ENCODE data around the gene PDCD6IP.
A peak's percentile ranks its signal among the peaks of the same experiment; 100 is the strongest.
"Not testable (repeated sequence)": the region's sequence is repeated elsewhere in the genome, so short reads cannot be mapped to it uniquely, and the experiment has no call there.

PDCD6IP gene, protein sequence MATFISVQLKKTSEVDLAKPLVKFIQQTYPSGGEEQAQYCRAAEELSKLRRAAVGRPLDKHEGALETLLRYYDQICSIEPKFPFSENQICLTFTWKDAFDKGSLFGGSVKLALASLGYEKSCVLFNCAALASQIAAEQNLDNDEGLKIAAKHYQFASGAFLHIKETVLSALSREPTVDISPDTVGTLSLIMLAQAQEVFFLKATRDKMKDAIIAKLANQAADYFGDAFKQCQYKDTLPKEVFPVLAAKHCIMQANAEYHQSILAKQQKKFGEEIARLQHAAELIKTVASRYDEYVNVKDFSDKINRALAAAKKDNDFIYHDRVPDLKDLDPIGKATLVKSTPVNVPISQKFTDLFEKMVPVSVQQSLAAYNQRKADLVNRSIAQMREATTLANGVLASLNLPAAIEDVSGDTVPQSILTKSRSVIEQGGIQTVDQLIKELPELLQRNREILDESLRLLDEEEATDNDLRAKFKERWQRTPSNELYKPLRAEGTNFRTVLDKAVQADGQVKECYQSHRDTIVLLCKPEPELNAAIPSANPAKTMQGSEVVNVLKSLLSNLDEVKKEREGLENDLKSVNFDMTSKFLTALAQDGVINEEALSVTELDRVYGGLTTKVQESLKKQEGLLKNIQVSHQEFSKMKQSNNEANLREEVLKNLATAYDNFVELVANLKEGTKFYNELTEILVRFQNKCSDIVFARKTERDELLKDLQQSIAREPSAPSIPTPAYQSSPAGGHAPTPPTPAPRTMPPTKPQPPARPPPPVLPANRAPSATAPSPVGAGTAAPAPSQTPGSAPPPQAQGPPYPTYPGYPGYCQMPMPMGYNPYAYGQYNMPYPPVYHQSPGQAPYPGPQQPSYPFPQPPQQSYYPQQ

DNA sequence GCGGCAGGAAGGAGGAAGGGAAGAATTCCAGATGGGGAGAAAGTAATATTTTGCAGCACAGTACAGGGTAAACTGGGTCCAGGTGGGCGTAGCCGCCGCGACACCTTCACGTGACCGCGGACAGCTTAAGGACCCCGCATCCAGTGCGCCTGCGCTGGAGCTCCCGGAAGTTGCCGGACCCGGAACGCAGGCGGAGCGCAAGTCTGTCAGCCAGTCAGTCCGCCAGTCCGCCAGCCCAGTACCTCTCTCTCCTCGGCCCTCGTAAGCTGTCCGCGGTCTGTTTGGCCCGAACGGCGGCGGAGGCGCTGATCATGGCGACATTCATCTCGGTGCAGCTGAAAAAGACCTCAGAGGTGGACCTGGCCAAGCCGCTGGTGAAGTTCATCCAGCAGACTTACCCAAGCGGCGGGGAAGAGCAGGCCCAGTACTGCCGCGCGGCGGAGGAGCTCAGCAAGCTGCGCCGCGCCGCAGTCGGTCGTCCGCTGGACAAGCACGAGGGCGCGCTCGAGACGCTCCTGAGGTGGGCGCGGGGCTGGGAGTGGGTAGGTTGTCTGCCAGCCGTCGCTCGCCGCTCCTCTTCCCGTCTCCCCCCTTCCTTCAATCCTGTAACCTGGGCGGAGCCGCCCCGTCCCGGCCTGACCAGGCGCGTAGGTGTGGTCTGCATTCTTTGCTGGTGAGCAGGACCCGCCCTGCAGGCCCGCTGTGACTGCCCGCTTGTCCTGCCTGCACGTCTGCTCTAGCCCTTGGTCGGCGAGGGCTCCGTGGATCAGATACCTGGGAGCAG is at the start of gene PDCD6IP:
Gene PDCD6IP, plus strand, starts transcription at position 213 of the 784 bp plus-strand sequence. Its CDS starts 99 bp downstream, at position 312.
- peak; percentile 82 for DNase-seq

DNA sequence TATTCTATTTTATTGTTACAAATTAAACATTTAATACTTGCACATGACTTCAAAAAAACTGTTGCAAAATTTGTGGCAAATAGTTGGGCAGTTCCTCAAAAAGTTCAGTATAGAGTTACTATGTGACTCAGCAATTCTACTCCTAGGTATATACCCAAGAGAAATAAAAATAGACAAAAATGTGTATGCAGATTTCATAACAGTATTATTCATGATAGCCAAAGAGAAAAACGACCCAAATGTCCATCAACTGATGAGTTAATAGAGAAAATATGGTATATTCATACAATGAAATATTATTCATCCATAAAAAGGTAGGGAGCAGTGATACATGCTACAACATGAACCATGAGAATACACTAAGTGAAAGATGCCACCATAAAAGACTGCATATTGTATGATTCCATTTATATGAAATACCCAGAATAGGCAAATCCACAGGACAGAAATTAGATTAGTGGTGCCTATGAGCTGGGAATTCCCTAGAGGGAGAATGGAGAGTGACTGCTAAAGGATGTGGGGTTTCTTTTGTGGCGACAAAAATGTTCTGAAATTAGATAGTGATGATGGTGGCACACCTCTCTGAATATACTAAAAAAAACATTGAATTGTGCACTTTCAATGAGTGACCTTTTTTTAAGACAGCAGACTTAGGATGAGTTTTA is 48.8 kb upstream of the PDCD6IP start:
- no peak for DNase-seq

DNA sequence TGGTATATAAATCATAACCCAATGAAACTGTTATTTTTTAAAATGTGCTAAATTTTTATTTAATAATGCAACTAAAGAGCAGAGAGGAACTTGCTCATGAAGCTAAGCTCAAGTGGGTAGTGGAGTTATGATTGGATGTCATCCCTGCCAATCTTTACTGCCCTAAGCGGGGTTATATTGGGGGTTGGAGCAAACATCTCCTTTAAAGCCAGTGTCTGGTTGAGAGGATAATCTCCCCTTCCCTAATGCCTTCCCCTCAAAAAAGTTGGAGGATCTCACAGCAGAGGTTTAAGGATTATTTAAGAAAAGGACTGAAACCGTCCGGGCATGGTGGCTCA is 48.2 kb upstream of the PDCD6IP start:
- DNase-seq: no peak

DNA sequence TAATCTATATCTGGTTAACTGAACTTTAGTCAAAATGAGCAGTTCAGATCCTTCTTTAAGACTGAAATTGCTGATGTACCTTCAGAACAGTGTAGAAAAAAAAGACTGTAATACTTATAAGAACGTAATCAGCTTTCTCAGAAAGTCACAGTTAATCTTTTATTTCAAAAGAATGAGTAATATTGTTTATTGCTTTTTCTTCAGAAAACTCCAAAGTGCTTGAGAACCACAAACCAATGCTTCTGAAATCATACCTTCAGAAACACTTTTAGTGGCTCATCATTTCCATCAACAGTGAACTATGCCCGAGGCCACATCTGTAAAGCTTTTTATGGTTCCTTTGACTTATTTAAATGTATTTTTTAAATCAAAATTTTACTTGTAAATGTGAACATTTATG is 47.1 kb upstream of the PDCD6IP start:
- no peak for DNase-seq

DNA sequence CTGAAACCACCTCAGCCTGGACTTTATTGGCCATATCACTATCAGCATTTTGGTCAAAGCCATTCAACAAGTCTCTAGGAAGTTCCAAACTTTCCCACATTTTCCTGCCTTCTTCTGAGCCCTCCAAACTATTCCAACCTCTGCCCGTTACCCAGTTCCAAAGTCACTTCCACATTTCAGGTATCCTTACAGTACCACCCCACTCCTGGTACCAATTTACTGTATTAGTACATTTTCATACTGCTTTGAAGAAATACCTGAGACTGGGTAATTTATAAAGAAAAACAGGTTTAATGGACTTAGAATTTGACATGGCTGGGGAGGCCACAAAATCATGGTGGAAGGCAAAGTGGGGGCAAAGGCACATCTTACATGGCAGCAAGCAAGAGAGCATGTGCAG is 44.0 kb upstream of the PDCD6IP start:
- not testable (repeated sequence) for DNase-seq

DNA sequence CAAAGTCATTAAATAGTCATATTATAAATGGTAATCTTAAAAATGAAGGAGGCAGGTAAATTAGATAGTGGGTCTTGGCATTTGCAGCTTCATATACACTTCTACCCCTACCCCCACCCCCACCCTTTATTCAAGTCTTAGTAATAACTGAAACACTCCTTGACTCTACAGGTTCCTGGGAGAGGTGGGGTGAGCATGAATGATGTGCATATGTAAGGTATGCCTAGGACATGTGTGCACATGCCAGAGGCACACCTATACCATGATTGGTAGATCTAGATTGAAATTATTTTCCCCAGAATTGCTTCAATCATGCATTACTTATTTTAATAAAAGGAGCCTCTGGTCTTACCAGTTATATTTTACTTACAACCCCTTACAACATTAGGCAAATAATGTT is 40.1 kb upstream of the PDCD6IP start:
- DNase-seq: no peak

DNA sequence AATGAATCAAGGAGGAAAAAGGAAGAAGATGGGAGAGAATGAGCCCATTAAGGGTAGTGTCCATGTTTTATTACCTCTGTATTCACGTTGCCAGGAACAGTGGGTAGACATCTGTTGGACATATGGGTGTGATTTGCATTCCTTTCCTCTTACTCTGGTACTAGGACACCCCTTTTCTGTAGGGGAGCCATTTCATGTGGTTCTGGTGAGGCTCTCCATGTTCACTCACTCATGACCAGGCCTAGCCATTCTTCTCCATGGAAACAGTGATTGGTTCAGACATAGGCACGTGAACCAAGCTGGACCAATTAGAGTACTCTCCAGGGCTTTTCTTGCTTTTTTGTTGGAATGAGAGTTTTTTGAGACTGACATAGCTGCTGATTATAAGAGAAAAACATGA is 39.6 kb upstream of the PDCD6IP start:
- DNase-seq: no peak

DNA sequence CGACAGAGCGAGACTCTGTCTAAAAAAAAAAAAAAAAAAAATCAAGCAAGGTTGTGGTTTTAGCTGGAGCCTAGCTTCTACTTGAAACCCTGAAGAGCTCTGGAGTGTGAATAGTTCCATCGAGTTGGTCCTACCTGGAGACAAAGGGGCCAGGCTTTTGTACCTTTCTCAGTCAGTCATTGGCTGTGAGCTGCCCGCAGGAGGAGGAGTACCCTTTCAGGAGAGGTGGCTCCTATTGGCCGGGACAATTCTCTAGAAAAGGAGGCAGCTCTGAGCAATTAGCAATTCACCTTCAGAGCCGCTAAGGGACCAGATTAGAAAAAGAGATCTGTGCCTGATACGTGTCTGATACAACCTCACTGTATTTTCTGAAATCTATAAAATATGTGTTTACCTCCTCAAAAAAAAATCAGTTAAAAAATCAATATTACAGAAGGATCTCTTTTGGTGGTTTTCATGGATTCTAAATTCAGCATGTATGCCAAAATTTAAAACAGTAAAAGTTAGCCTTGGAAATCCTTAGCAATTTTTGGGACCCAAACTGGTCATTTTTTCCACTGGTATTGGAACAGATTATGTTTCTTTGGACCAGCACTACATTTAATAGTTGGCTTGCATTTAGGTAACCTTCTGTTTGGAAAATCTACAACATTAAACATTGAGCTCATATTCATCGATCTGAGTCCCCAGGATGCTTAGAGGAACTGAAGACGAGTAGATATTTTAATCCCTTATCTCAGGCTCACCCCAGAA is 29.7 kb upstream of the PDCD6IP start:
- DNase-seq: no peak

DNA sequence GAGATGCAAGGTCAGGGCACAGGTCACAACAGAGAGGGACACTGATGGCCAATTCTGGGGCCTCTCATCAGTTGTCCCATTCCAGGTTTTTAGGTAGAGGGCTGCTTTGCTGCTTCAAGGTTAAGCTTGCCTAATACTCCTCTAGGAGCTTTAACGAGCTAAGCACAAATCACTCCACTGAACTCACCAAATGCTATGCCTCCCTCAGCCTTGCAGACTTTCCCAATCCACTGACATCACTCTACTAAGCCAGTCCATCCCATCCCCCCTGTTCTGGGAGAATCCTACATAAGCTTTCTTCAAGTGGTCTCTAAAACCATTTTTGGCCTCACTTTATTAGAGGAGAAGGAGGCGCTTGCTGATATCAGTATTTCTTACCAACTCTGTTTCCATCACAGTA is 24.8 kb upstream of the PDCD6IP start:
- DNase-seq: no peak

DNA sequence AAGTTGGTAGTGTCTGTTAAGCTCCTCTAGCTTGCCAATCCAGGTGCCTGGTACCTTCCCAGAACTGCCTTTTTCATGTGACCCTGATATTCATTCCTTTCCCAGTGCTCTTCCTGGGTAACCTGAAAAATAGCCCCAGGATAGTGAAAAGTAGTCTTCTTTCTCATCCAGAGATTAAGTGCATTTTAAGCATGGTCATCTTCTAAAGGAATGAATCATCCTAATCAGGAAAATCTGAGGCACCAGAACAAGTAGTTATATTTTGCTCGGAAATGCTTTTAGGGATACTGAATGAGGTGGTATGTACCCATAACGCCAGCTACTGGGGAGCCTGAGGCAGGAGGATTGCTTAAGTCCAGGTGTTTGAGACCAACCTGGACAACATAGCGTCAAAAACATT is 23.1 kb upstream of the PDCD6IP start:
- DNase-seq: no peak

DNA sequence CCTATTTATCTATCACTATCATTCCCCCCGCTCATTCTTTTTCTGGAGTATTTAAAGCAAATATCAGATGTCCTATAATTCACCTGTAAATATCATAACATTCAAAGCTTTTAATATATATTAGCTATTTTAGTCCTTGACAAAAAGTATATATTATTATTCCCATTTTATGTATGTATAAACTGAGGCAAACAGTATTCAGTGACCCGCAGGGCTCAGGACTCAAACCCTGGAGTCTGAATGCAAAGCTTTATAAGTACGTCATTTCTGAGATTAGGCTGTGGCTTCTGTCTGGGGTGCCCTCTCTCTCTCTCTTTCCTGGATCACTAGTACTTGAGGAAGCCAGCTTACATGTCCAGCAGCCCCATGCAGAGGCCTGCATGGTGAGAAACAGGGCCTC is 20.4 kb upstream of the PDCD6IP start:
- DNase-seq: no peak

DNA sequence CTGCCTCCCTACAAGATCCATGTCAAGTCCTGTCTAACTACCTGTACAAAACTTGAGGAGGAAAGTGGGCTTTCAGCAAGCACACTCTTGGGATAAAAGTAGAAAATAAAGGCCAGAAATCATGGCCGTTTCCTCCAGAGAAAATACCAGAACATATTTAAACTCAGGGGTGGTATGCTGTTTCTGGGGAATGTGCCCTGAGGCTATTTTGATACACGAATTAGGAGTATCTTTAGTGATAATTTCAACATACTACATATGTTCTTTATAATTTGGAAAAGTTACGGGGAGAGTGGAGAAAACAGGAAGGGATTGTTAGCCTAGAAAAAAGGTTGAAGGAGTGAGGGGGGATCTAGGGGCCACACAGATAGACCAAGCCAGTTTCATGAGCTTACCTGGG is 18.7 kb upstream of the PDCD6IP start:
- DNase-seq: no peak

DNA sequence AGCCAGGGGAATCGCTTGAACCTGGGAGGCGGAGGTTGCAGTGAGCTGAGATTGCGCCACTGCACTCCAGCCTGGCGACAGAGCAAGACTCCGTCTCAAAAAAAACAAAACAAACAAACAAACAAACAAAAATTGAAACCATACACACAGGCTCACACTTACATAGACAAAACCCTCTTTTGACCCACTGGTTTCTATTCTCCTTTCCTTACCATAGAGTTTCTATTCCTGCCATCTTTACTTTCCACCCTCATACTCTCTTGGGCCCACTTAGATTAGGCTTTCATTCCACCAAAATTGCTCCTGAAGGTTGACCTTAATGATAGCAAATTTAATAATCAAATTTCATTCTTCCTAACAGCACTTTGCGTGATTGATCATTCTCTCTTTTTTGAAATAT is 17.0 kb upstream of the PDCD6IP start:
- not testable (repeated sequence) for DNase-seq

DNA sequence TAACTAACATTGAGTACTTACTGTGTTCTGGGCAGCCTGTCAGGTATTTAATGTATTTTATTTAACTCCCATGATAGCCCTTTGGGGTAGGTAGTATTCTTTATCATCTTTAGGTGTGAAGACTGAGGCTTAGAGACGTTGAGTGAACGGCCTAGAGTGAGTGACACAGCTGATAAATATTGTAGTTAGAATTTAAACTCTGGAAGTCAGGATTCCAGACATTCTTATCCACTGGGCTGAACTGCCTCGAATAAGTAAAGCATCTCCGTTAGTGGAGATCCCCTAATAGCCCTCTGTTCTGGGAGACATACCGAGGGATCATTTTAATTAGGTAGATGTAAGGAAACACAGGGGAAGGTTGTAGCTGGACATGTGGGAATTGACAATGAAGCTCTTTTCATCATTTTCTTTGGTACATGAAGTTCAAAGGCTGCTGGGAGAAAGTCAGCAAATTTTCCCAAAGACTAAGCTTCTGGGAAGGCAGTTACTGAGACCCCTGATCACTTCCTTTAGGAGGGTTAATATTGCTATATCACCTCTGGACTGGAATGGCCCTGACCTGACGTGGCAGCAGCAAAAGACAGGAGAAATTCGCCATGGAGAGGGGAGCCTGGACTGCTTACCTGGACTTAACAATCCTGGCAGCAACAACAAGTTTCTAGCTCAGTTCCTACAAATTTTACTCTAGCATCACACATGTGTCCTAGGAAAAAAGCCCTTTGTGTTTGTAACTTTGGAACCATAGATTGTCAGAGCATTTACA is 11.7 kb upstream of the PDCD6IP start:
- DNase-seq: no peak

DNA sequence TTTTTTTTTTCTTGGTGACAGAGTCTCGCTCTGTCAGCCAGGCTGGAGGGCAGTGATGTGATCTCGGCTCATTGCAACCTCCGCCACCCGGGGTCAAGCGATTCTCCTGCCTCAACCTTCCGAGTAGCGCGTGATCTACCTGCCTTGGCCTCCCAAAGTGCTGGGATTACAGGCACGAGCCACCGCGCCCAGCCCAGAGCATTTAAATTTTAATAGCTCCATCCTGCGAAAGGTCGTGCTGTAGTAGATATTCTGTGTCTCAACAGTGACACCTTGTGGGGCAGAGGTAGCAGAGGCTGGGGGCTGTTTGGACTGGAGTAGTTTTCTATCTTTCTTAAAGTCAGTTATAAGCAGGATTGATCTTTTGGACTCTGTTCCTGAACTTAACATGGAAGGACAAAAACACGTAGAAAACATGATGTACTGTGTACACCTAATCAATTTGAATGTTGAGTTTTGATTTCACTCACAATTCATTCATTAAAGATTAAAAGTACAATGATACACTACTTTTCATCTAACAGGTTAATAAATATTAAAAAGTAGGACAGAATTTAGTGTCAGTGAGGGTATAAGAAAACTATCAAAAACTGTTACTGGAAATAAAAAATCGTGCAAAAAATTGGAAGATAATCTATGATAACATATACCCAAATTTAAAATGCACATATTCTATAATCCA is 11.0 kb upstream of the PDCD6IP start:
- peak; percentile 60 for DNase-seq

DNA sequence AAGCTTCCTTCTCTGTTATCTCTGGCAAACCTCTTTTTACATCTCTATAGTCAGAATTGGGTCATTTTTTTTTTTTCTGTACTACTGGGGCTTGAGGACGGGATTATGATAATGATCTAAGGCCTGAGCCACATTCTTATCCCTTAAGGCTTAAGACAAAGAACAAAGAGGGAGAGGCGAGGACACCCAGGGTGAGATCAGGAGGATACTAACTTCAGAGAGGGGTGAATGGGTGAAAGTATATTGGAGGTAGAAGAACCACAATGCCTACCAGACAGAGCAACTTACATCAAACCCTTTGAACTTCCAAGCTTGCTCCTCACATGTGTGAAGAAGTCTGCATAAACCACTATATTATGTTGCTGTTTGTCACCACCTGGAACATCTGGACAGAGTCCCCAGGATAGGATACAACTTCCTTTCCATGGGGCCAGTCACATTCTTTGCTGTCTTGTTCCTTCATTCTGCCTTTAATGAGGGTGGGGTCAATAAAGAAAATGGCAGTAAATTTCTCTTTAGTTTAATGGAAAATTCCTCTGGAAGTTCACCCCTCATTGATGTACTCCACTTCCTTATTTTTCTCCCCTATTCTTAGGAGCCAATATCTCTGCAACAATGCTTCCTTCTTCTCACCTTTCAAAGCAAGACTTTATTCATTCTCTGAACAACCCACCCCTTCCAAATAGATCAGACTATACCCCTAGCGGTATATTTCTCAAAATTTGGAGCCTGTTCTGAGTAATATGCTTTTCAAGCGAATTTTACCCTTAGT is 9.1 kb upstream of the PDCD6IP start:
- DNase-seq: no peak

DNA sequence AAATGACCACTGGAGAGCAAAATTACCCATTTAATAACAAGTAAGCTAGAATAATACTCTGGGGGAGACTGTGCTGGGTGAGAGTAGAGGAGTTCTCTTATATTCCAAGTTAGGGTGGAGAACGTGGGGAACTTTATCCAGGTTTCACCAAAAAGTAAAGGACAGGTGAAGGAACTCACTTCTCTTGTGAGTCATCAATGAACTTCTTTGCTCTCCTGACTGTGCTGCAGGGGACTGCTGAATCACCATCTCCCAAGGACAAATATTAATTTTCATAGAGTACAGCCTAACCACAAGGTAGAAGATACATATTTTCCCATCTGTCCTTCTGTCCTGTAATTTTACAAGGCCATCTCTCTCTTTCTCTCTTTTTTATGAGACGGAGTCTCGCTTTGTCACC is 8.3 kb upstream of the PDCD6IP start:
- DNase-seq: no peak

DNA sequence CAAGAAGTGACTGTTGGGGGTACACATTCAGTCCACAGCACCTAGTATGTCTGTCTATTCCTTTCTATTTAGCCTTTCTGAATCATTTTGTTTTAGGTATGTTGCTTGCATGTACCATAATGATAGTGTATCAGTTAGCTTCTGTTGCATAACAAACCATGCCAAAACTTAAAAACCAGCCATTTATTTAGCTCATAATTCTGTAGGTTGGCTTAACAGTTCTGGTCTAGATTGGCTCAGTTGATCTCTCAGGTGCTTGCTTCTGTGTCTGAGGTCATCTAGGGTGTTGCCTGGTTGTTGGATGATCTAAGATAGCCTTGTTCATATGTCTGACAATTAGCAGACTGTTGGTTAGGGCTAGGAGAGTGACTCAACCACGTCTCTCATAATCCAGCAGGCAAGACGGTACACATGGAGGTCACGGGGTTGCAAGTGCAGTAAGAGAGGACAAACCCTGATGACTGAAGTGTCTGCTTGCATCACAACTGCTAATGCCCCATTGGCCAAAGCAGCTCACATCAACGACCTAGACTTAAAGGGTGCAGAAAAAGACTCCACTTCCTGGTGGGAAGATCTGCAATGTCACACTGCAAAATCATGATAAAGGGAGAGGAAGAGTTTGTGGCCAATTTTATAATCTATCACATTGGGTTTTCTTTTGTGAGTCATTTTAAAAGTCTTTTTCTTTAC is 6.8 kb upstream of the PDCD6IP start:
- peak; percentile 76 for DNase-seq

DNA sequence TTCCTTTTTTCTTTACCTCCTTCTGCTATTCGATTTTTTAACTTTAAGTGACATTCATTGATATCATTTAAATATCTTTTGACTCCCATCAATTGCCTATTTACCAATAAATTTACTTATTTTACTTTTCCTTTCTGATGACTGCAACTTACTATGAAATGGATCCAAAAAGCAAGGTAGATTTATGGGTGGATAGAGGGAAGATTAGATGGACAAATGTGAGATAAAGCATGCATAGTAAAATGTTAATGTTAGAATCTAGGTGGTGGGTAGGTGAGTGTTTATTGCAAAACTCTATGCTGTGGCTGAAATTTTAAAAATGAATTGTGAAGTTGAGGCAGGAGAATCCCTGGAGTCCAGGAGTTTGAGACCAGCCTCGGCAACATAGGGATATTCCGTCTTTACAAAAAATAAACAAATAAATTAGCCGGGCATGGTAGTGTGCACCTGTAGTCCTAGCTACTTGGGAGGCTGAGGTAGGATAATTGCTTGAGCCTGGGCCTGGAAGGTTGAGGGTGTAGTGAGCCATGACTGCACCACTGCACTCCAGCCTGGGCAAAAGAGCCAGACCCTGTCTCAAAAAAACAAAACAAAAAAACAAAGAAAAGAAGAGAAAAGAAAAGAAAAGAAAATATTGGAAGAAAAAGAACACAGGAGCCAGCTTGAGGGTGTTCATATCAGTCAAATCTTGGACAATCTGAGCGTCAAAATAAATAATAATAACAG is 6.1 kb upstream of the PDCD6IP start:
- DNase-seq: no peak
